CD4-positive, alpha-beta T cell treated with Interleukin-17A for 1 hour (primary cell): Measurements from ENCODE around the gene MYZAP.

Experiments used
- DNase-seq: peaks from one replicate; pipeline ENCODE4 v3.0.0-alpha.2; 2020

The MYZAP gene

GRCh38 chr15:57705746-57706404 lies 114.2 kb downstream of the MYZAP start:
- DNase-seq = no peak

- DNase-seq = peak; percentile 96
Measured at GRCh38 chr15:57706405-57707209, 114.9 kb downstream of the MYZAP start, which contains the start of gene POLR2M. Gene POLR2M, plus strand, starts transcription at chr15:57706714. Its CDS starts 129 bp downstream, at chr15:57706843.

- no peak for DNase-seq
Measured at GRCh38 chr15:57708047-57708446, 116.3 kb downstream of the MYZAP start.

GRCh38 chr15:57718309-57718708 lies 126.6 kb downstream of the MYZAP start:
- no peak for DNase-seq

GRCh38 chr15:57720867-57721266 lies 129.2 kb downstream of the MYZAP start:
- no peak for DNase-seq

- DNase-seq = no peak
Measured at GRCh38 chr15:57726411-57726810, 134.7 kb downstream of the MYZAP start.

GRCh38 chr15:57727031-57727430 lies 135.3 kb downstream of the MYZAP start:
- no peak for DNase-seq

- DNase-seq = no peak
Measured at GRCh38 chr15:57728436-57728835, 136.7 kb downstream of the MYZAP start.

- DNase-seq = no peak
Measured at GRCh38 chr15:57730876-57731275, 139.2 kb downstream of the MYZAP start.

GRCh38 chr15:57731530-57732103 lies 139.9 kb downstream of the MYZAP start:
- DNase-seq = no peak

- DNase-seq = peak; percentile 50
Measured at GRCh38 chr15:57732526-57733331, 141.0 kb downstream of the MYZAP start.

GRCh38 chr15:57734860-57735259 lies 143.2 kb downstream of the MYZAP start:
- DNase-seq = no peak
